Fibroblast of skin of abdomen (primary cell): Measurements from ENCODE around the gene FAM181B.

Experiments used
- DNase-seq: peaks from one replicate; pipeline ENCODE4 v3.0.0-alpha.2; 2013

Gene FAM181B

GRCh38 chr11:82682003-82682751 lies 51.5 kb downstream of the FAM181B start:
- peak; percentile 59 for DNase-seq

DNA sequence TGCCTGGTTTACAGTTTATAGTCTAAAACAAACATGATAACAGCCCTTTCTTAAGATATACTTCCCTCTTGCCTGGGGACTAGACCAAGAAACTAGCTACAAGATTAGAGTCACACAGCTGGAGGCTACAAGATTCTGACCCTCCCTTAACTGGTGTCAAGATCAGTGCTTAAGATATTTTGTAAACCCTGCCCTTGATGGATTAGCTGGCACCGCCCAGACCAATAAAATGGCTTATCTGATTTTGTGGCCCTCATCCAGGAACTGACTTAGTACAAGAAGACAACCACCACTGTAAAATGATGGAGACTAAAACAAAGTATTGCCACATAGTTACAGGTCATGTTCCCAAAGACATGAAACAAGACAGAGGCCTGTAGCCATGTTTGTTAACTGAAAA lies 53.4 kb downstream of the FAM181B start:
- DNase-seq = no peak
